GM21576 (cell line): ENCODE results near the gene LINS1.
"Not testable (repeated sequence)": the region's sequence is repeated elsewhere in the genome, so short reads cannot be mapped to it uniquely, and the experiment has no call there.

Source experiments
- ATAC-seq: cut with Tn5 transposase; IDR thresholded peaks from one replicate; pipeline ENCODE4 v1.9.1; 2021; ENCODE audit warnings: mild to moderate bottlenecking, moderate library complexity; ENCODE audit not compliant: unreplicated experiment

LINS1 gene

GRCh38 chr15:100602823-100603393, 924 bp upstream of the LINS1 start:
- peak; percentile 42 for ATAC-seq

GRCh38 chr15:100601617-100602063, 344 bp downstream of the LINS1 start:
- peak; percentile 10 for ATAC-seq

- no peak for ATAC-seq
Measured at GRCh38 chr15:100601163-100601562, 821 bp downstream of the LINS1 start.

- ATAC-seq, result no peak
Measured at GRCh38 chr15:100598655-100599054, 3.3 kb downstream of the LINS1 start.

DNA sequence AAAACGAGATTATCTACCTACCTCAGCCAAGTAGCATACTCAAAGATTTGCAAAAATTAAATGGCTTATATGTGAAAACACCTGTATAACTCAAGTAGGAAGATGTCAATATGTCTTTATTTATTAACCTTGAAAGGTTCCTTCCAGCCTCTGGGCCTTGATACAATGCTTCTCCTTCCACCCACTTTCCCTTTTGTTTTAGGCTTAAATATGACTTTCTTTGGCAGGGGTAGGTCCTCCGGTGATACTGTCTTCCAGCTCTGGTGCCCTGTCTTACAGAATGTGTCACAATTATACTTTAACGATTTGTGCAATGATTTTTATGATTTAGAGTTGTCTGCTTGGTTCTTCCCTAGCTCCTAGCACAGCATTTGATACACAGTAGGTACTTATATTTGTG, 4.1 kb downstream of the LINS1 start:
- no peak for ATAC-seq

DNA sequence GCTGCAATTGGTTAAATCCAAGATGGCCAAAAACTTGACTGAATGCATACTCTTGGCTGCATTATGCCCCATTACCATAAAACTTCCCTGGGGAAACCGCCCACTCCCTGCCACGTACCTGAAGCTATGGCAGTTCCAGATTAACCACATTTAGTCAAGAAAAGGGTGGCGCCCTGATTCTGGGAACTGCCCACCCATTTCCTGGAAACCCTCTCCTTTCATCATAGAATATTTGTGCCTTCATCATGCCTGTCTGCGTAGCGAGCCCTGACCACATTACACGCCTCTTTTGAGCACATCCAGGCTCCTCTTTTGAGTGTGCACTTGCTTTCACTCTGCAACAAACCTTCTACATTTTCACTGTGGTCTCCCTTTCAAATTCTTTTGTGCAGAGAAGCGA, 5.2 kb downstream of the LINS1 start:
- ATAC-seq, result peak; percentile 80

GRCh38 chr15:100595964-100596363, 6.0 kb downstream of the LINS1 start:
- no peak for ATAC-seq

- ATAC-seq, result no peak
Measured at GRCh38 chr15:100593431-100593830, 8.6 kb downstream of the LINS1 start.

- ATAC-seq, result no peak
Measured at GRCh38 chr15:100592898-100593297, 9.1 kb downstream of the LINS1 start.

GRCh38 chr15:100591835-100592234, 10.1 kb downstream of the LINS1 start:
- no peak for ATAC-seq

DNA sequence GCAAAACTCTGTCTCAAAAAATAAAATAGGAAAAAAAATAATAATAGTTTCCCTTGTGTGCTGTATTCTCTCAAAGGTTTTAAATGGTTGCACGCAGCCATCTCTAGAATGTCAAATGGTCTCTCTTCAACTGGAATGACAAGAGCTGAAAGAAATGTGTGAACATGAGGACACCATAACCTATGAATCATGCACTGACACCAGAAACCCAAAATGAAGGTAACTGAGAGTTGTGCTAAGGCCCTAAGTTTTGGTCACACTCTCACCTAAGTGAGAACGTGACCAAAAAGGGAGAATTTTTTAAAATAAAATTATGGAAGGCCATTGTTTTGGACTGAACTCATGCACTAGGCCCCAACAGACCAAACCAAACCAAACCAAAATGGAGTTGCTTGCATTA, 10.8 kb downstream of the LINS1 start:
- ATAC-seq, result not testable (repeated sequence)

DNA sequence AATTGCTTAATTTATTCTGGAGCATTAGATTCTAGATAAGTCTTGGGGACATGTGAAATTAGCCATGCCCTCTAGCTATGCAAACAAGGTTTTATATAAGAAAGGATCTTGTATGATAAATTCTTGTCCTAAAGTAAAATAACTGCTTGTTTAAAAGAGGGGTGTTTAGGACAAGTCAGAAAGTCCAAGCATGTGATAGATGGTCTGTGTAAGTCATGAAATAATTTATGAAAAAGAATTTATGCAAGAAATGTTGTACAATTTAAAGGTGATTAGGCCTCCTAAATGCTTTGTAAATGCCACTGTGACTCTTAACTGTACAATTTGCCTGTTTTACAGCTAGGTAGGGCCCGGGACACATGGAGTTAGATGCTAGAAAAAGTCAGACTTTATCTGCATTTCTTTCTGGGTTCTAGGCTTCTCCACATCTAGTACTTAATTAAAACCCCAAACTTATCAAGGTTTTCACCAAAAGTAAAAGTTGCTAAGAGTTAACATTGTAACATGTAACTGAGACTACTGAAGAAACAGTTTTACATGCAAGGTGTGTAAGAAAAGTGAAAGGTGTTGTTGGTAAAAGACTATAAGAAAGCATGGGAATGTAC, 13.2 kb downstream of the LINS1 start:
- no peak for ATAC-seq

- ATAC-seq, result no peak
Measured at GRCh38 chr15:100580414-100580813, 21.6 kb downstream of the LINS1 start.

- no peak for ATAC-seq
Measured at GRCh38 chr15:100573526-100573925, 28.5 kb downstream of the LINS1 start.

GRCh38 chr15:100572362-100572983, 29.5 kb downstream of the LINS1 start:
- ATAC-seq, result no peak

DNA sequence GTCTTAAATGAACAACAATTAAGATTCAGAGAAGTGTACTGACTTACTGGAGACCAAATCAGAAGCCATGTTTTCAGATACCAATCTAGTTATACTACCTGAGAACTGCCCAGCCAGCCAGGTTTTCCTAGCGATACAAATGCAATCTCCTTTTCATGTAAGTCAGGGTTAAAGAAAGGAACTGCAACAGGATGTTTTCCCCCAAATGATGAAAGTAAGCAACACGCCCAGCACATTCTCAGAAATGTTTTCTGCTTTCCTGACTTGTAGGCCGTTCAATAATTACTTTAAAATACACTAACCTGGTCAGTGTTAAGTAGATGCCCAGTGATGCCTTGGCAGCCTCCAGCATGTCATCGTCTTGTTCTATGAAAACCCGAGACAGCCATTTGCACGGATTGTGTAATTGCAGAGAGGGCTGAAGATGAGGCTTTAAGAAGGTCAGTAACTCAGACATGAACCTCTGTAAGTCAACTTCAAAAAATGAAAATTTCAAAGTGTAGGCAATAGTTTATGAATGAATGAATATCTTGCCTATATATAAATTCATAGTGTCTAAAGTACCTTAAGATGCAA, 30.3 kb downstream of the LINS1 start:
- ATAC-seq, result no peak

GRCh38 chr15:100570735-100571313, 31.2 kb downstream of the LINS1 start:
- peak; percentile 94 for ATAC-seq

GRCh38 chr15:100570275-100570674, 31.7 kb downstream of the LINS1 start:
- no peak for ATAC-seq

DNA sequence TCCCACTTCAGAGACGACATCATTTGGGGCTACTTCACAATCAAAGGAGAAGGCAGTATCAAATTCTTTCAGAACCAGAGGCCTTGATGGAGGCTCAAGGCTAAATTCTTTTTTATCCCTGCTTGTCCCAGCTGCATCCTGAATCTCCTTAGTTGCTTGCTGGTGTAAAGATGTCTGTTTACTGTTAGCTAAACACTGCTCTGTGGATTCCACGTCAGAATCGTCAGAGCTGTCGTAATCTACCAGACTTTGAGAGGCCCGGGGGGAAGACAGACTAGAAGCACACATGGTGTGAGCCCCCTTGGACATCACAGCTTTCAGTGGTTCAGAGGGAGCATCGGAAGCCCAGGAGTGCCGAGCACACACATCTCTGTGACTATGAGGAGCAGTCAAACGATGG, 32.6 kb downstream of the LINS1 start:
- ATAC-seq, result no peak

- no peak for ATAC-seq
Measured at GRCh38 chr15:100566850-100567628, 34.9 kb downstream of the LINS1 start.

GRCh38 chr15:100565591-100565990, 36.4 kb downstream of the LINS1 start:
- ATAC-seq, result no peak
